Activated T-cell treated with anti-CD3 and anti-CD28 coated beads for 48 hours (primary cell): Measurements from ENCODE around the gene SLC44A3.
"Not testable (repeated sequence)": the region's sequence is repeated elsewhere in the genome, so short reads cannot be mapped to it uniquely, and the experiment has no call there.

Experiments used
- DNase-seq: peaks from one replicate; pipeline ENCODE4 v3.0.0-alpha.2; 2020; ENCODE audit warnings: low read depth

Gene SLC44A3

GRCh38 chr1:94937820-94938219 lies 117.7 kb downstream of the SLC44A3 start:
- no peak for DNase-seq

GRCh38 chr1:94940738-94941137 lies 120.6 kb downstream of the SLC44A3 start:
- no peak for DNase-seq

GRCh38 chr1:94941480-94941879 lies 121.3 kb downstream of the SLC44A3 start:
- DNase-seq = not testable (repeated sequence)

GRCh38 chr1:94942171-94943128 lies 122.3 kb downstream of the SLC44A3 start:
- no peak for DNase-seq
